Activated CD4-positive, alpha-beta memory T cell treated with anti-CD3 and anti-CD28 coated beads for 36 hours (primary cell): ENCODE data around the gene MAD2L2. TPM values are rescaled to one million over a fixed set of nuclear protein-coding genes. Genes with fewer than 3 reads are reported as not detected.

ENCODE experiments used
- CTCF ChIA-PET: fragments of 350-600 bp; sonication (Branson Sonifier 250); formaldehyde crosslinking; loops from one replicate; lab custom pipeline; 2021; ENCODE audit warnings: antibody characterized with exemption, inconsistent platforms; lab: Charles Lee
- POLR2A ChIA-PET: fragments of 350-600 bp; sonication (Branson Sonifier 250); formaldehyde crosslinking; loops from one replicate; lab custom pipeline; 2021; ENCODE audit warnings: antibody characterized with exemption; lab: Charles Lee
- DNase-seq: peaks from one replicate; pipeline ENCODE4 v3.0.0-alpha.2; 2020
- H3K27ac Mint-ChIP-seq: one replicate; pipeline ENCODE4 v1.8.0; 2021; ENCODE audit warnings: mixed read lengths
- H3K27me3 Mint-ChIP-seq: one replicate; pipeline ENCODE4 v1.8.0; 2021; ENCODE audit warnings: mixed read lengths
- H3K36me3 Mint-ChIP-seq: one replicate; pipeline ENCODE4 v1.8.0; 2021; ENCODE audit warnings: mixed read lengths
- H3K4me1 Mint-ChIP-seq: one replicate; pipeline ENCODE4 v1.8.0; 2021; ENCODE audit warnings: low read depth, mixed read lengths
- H3K4me3 Mint-ChIP-seq: one replicate; pipeline ENCODE4 v1.8.0; 2021; ENCODE audit warnings: mild to moderate bottlenecking, mixed read lengths
- H3K9me3 Mint-ChIP-seq: one replicate; pipeline ENCODE4 v1.8.0; 2021; ENCODE audit warnings: mixed read lengths
- intact Hi-C: fragments of 100-400 bp; cut with micrococcal nuclease; formaldehyde crosslinking; loops from one replicate; pipeline ENCODE4 v1.15.1; 2023
- total RNA-seq, 2 experiments: library from RNA; stranded (reverse); gene quantifications; one replicate each; pipeline ENCODE4 v1.2.3, GENCODE V29; 2021

MAD2L2 gene
- total RNA-seq, 2 experiments from 2014 or later = 88.5 to 93.2 TPM

DNA sequence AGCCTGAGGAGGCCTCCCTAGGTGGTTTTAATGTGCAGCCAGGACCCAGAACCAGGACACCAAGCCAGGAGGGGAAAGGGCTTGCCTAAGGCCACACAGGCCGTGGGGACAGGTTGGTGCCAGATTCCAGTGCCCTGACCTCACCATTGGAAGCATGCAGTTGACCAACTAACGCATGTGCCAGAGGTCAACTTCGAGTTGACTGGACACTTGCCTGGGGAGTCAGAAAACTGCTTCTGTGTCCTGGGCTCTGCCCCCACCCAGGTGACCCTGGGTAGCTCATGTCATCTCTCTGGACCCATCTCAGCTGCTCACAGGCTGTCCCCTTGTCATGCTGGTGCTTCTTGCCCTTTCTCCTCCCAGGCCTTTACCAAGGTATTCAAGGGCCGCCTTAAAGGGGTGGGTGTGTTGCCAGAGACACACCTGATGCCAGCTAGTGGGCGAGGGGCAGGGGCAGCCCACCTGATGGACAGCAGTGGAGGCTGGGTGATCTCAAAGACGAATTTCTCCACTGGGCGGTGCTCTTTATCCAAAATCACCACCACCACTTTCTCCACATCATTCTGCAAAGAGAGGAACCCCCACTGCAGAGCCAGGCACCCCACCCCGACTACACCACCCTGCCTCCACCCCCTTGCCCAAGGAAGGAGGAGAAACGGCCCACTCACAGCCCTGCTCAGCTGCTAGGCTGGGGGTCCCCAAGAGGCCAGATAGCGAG is 4.4 kb downstream of the MAD2L2 start:
- DNase-seq = no peak
- Mint-ChIP-seq H3K4me1 (peaks cover 9% of the 10 kb centered on the region), H3K27ac (no peak overlapping the region), H3K36me3 (peaks cover 16% of the 10 kb centered on the region), H3K27me3 (no peaks in the 10 kb centered on the region), H3K9me3 (no peaks in the 10 kb centered on the region), H3K4me3 (no peak overlapping the region)
- ChIA-PET CTCF (interaction anchor here (1.1 to 1.7 kb wide), 3 partner anchors 12 to 43 kb away, joined by 3 to 4 read pairs (median 4); no protein-coding TSS in a partner anchor), POLR2A (no interaction called here)
- intact Hi-C loops = no loop called here

DNA sequence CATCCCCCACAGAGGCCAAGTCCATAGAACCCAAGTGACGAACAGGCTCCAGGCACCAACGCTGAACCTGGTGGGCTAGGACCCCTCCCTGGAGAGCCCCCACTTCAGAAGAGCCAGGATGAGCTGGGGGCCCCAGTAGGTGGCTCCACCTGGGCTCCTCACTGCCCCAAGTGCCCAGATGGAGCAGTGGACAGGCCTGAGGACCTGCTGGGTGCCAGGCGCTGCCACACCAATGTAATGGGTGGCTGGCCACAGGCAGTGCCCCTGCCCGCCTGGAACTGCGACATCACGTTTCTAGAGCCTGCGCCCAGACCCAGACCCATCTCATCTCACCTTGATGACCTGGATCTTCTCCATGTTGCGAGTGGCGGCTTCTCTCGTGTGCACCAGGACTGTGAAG is 5.6 kb downstream of the MAD2L2 start:
- POLR2A ChIA-PET = no interaction called here
- DNase-seq = no peak
- no peak overlapping the region for H3K4me3 Mint-ChIP-seq
- CTCF ChIA-PET = no interaction called here
- no peaks in the 10 kb centered on the region for H3K9me3 Mint-ChIP-seq
- intact Hi-C loops = no loop called here
- peaks cover 16% of the 10 kb centered on the region for H3K36me3 Mint-ChIP-seq
- H3K27ac Mint-ChIP-seq = no peak overlapping the region
- no peaks in the 10 kb centered on the region for H3K27me3 Mint-ChIP-seq
- H3K4me1 Mint-ChIP-seq = peaks cover 9% of the 10 kb centered on the region

GRCh38 chr1:11674488-11674887 is 6.5 kb downstream of the MAD2L2 start:
- peaks cover 19% of the 10 kb centered on the region for H3K36me3 Mint-ChIP-seq
- no peak overlapping the region for H3K4me3 Mint-ChIP-seq
- H3K27me3 Mint-ChIP-seq = no peaks in the 10 kb centered on the region
- CTCF ChIA-PET = interaction anchor here (1.9 kb wide), 1 partner anchor 24 kb away, joined by 6 read pairs; no protein-coding TSS in a partner anchor
- H3K9me3 Mint-ChIP-seq = no peaks in the 10 kb centered on the region
- POLR2A ChIA-PET = no interaction called here
- H3K27ac Mint-ChIP-seq = no peak overlapping the region
- no peak for DNase-seq
- H3K4me1 Mint-ChIP-seq = peaks cover 6% of the 10 kb centered on the region
- intact Hi-C loops = no loop called here

- Mint-ChIP-seq H3K4me1 (no peaks in the 10 kb centered on the region), H3K4me3 (no peak overlapping the region), H3K27ac (no peak overlapping the region), H3K9me3 (no peaks in the 10 kb centered on the region), H3K36me3 (peaks cover 19% of the 10 kb centered on the region), H3K27me3 (no peaks in the 10 kb centered on the region)
- ChIA-PET CTCF (interaction anchor here (0.9 to 1.9 kb wide), 3 partner anchors 9 to 23 kb away, joined by 4 to 6 read pairs (median 4); partner anchors contain the start of gene FBXO6), POLR2A (interaction anchor here (0.7 kb wide), 1 partner anchor 9 kb away, joined by 3 read pairs; no protein-coding TSS in a partner anchor)
- intact Hi-C loops = no loop called here
- DNase-seq = no peak
Measured at GRCh38 chr1:11673089-11673769, 7.7 kb downstream of the MAD2L2 start.

DNA sequence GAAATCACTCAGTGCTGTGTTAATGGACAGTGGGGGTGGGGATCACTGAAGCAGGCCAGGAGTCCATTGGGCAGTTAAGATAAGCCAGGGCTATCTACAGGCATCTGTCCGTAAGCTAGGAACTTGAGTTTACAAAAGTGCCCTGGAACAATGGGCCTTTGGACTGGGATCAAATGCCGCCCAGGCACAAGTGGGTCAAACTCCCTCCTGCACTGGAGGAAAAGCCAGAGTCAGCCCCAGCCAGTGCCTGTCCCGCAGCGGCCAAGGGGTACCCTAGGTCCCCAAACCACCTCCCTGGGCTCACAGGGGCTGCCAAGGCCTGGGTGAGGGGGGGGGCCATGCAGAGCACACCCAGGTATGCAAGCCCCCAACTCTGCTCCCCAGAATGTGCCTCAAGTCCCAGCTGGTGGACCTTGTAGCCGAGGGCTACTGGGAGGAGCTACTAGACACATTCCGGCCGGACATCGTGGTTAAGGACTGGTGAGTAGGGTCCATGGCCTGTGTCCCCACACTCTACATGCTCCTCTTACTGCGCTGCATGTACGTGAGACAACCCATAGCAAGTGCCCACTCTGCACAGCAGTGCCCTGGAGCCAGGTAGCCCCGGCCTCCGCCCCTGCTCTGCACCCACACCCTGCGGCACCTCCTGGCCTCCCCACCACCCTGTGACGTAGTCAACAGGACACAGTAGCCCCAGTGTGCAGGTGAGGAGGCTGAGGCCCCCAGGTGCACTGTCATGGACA is 9.2 kb downstream of the MAD2L2 start:
- ChIA-PET POLR2A (no interaction called here), CTCF (no interaction called here)
- Mint-ChIP-seq H3K4me3 (no peak overlapping the region), H3K27ac (no peak overlapping the region), H3K36me3 (peaks cover 19% of the 10 kb centered on the region), H3K4me1 (peaks cover 3% of the 10 kb centered on the region), H3K27me3 (no peaks in the 10 kb centered on the region), H3K9me3 (no peaks in the 10 kb centered on the region)
- DNase-seq = no peak
- intact Hi-C loops = no loop called here

- H3K27me3 Mint-ChIP-seq = no peaks in the 10 kb centered on the region
- peaks cover 3% of the 10 kb centered on the region for H3K4me1 Mint-ChIP-seq
- intact Hi-C loops = no loop called here
- CTCF ChIA-PET = no interaction called here
- POLR2A ChIA-PET = no interaction called here
- no peak overlapping the region for H3K4me3 Mint-ChIP-seq
- no peak for DNase-seq
- no peaks in the 10 kb centered on the region for H3K9me3 Mint-ChIP-seq
- H3K36me3 Mint-ChIP-seq = peaks cover 19% of the 10 kb centered on the region
- no peak overlapping the region for H3K27ac Mint-ChIP-seq
Measured at GRCh38 chr1:11671205-11671543, 9.8 kb downstream of the MAD2L2 start.

- H3K27ac Mint-ChIP-seq = no peak overlapping the region
- POLR2A ChIA-PET = no interaction called here
- peaks cover 17% of the 10 kb centered on the region for H3K36me3 Mint-ChIP-seq
- no peaks in the 10 kb centered on the region for H3K27me3 Mint-ChIP-seq
- H3K4me1 Mint-ChIP-seq = peaks cover 3% of the 10 kb centered on the region
- intact Hi-C loops = no loop called here
- CTCF ChIA-PET = no interaction called here
- DNase-seq = no peak
- H3K9me3 Mint-ChIP-seq = no peaks in the 10 kb centered on the region
- no peak overlapping the region for H3K4me3 Mint-ChIP-seq
Measured at GRCh38 chr1:11670747-11671146, 10.2 kb downstream of the MAD2L2 start.

- DNase-seq = no peak
- intact Hi-C loops = no loop called here
- H3K4me3 Mint-ChIP-seq = no peak overlapping the region
- no peaks in the 10 kb centered on the region for H3K9me3 Mint-ChIP-seq
- CTCF ChIA-PET = no interaction called here
- H3K4me1 Mint-ChIP-seq = peaks cover 3% of the 10 kb centered on the region
- POLR2A ChIA-PET = no interaction called here
- no peaks in the 10 kb centered on the region for H3K27me3 Mint-ChIP-seq
- H3K27ac Mint-ChIP-seq = no peak overlapping the region
- H3K36me3 Mint-ChIP-seq = peaks cover 7% of the 10 kb centered on the region
Measured at GRCh38 chr1:11668516-11668915, 12.4 kb downstream of the MAD2L2 start.

DNA sequence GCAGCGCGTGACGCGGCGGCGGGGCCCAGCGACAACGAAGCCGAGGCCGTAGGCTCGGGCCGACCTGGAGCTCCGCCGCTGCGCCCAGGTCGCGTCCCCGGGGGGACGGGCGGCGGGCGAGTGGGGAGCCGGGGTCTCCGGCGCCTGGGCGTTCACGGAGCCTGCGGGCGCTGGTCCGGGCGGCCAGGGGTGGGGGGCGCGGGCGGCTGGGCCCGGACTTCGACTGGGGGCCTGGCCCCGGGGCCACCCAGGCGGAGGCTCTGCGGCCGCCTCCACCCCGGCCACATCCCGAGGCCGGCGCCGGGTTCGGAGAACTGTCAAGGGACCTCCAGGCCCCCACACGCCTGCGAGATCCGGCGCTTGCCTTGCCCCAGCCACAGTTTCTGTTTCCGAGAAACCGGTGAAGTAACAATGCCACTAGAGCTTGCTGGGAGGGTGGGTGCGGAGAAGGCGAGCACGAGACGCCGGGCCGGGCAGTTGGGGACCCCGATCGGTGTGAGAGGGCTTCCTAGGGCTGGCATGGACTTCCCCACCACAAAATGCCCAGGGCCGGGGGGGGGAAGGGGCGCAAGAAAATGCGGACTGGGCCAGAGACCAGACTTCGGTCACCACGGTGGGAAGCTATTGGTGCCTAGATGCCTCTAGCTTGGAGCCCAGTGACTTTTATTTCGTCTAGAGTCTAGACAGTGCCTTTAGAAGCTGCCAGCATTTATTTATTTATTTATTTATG is 16.4 kb downstream of the MAD2L2 start:
- intact Hi-C loops = loop anchor here (1.0 to 2.0 kb wide), 2 partner anchors 16 to 55 kb away; partner anchors contain the start of gene MAD2L2
- peak overlapping the region; percentile 73 for H3K27ac Mint-ChIP-seq
- peaks cover 9% of the 10 kb centered on the region for H3K36me3 Mint-ChIP-seq
- no peaks in the 10 kb centered on the region for H3K9me3 Mint-ChIP-seq
- peak overlapping the region; percentile 79 for H3K4me3 Mint-ChIP-seq
- CTCF ChIA-PET = interaction anchor here (0.5 to 4.5 kb wide), 28 partner anchors 8 to 652 kb away, joined by 3 to 71 read pairs (median 4); partner anchors contain the start of genes CLCN6, FBXO44, MAD2L2 and TARDBP
- POLR2A ChIA-PET = interaction anchor here (1.0 to 2.2 kb wide), 14 partner anchors 9 to 652 kb away, joined by 3 to 14 read pairs (median 5); partner anchors contain the start of genes AGTRAP, CLCN6, FBXO2 and FBXO44
- DNase-seq = peak; percentile 64
- H3K27me3 Mint-ChIP-seq = no peaks in the 10 kb centered on the region
- H3K4me1 Mint-ChIP-seq = peaks cover 3% of the 10 kb centered on the region

DNA sequence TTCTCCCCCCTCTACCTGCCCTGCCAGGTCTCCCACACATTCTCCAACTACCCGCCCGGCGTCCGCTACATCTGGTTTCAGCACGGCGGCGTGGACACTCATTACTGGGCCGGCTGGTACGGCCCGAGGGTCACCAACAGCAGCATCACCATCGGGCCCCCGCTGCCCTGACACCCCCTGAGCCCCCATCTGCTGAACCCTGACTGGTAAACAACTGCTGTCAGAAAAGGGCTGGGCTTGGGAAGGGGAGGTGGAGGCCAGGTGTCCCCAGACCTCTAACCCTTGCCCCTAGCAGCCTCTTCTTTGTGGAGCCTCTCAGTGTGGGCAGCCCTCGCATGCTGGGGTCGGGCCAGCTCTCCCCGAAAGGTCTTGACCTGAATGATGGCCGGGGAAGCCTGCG is 19.8 kb downstream of the MAD2L2 start:
- Mint-ChIP-seq H3K27me3 (no peaks in the 10 kb centered on the region), H3K27ac (no peak overlapping the region), H3K4me1 (no peaks in the 10 kb centered on the region), H3K36me3 (peaks cover 11% of the 10 kb centered on the region), H3K9me3 (no peaks in the 10 kb centered on the region), H3K4me3 (no peak overlapping the region)
- ChIA-PET POLR2A (interaction anchor here (0.5 kb wide), 1 partner anchor 387 kb away, joined by 5 read pairs; no protein-coding TSS in a partner anchor), CTCF (interaction anchor here (1.7 to 3.0 kb wide), 3 partner anchors 10 to 63 kb away, joined by 3 to 10 read pairs (median 10); no protein-coding TSS in a partner anchor)
- intact Hi-C loops = no loop called here
- DNase-seq = no peak

GRCh38 chr1:11659748-11660147 is 21.2 kb downstream of the MAD2L2 start:
- ChIA-PET CTCF (interaction anchor here (1.2 to 3.0 kb wide), 5 partner anchors 8 to 622 kb away, joined by 3 to 10 read pairs (median 3); no protein-coding TSS in a partner anchor), POLR2A (interaction anchor here (1.1 kb wide), 1 partner anchor 25 kb away, joined by 3 read pairs; no protein-coding TSS in a partner anchor)
- no peak overlapping the region for H3K4me3 Mint-ChIP-seq
- peaks cover 11% of the 10 kb centered on the region for H3K36me3 Mint-ChIP-seq
- DNase-seq = no peak
- no peak overlapping the region for H3K27ac Mint-ChIP-seq
- intact Hi-C loops = no loop called here
- H3K9me3 Mint-ChIP-seq = no peaks in the 10 kb centered on the region
- H3K4me1 Mint-ChIP-seq = peaks cover 6% of the 10 kb centered on the region
- no peaks in the 10 kb centered on the region for H3K27me3 Mint-ChIP-seq
